Measurements from ENCODE around the gene CREBRF. TPM values are rescaled to one million over a fixed set of nuclear protein-coding genes. Genes with fewer than 3 reads are reported as not detected.
A peak's percentile ranks its signal among the peaks of the same experiment; 100 is the strongest.

The CREBRF gene
- total RNA-seq, 4 donors from 2014 or later: 24.3 to 40.6 (median 32.3) TPM

DNA sequence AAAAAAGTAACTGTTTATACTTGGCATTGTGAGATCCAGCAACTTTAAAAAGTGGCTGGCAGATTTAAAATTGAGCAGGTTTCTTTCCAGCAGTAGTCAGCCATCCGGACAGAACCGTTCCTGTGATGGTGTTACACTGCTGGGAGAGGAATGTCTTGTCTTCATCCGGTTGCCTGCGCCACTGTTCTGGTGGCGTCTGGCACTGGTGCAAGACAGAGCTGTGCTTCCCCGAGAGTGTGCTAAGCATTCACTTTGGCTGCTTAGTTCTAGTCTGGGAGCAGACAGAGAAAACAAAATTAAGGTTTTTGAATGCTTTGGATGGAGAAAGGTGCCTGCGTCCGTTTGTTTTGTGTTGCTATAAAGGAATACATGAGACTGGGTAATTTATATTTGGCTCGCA, 35.5 kb upstream of the CREBRF start:
- Histone ChIP-seq H3K36me3 (peaks cover 0 to 8% (median 2%) of the 10 kb centered on the region in 4 donors), H3K4me3 (no peak overlapping the region), H3K27ac (peak overlapping the region; percentile 28 to 55 (median 32)), H3K27me3 (no peaks in the 10 kb centered on the region), H3K4me1 (peaks cover 0 to 17% (median 15%) of the 10 kb centered on the region in 4 donors), H3K9me3 (no peaks in the 10 kb centered on the region)
- in situ Hi-C loops (cut with MboI; ENCODE audit: low pct_ligation_motif_present in 1 of 4, low pct_unique_long_range_greater_than_20kb in 1 of 4, low sequenced_read_pairs in 3 of 4): no loop called here
- DNase-seq: no peak
- 62 to 64% methylated on average over 4 to 9 of the region's 9 CpGs for WGBS, 2 donors (ENCODE audit: low coverage in 1 of 2)
- intact Hi-C loops (cut with DNase I; ENCODE audit: low total_unique reads): no loop called here
- no peak for TF ChIP-seq POLR2AphosphoS5 (IDR thresholded peaks at IDR 0.05)
- TF ChIP-seq, protein P1, sequence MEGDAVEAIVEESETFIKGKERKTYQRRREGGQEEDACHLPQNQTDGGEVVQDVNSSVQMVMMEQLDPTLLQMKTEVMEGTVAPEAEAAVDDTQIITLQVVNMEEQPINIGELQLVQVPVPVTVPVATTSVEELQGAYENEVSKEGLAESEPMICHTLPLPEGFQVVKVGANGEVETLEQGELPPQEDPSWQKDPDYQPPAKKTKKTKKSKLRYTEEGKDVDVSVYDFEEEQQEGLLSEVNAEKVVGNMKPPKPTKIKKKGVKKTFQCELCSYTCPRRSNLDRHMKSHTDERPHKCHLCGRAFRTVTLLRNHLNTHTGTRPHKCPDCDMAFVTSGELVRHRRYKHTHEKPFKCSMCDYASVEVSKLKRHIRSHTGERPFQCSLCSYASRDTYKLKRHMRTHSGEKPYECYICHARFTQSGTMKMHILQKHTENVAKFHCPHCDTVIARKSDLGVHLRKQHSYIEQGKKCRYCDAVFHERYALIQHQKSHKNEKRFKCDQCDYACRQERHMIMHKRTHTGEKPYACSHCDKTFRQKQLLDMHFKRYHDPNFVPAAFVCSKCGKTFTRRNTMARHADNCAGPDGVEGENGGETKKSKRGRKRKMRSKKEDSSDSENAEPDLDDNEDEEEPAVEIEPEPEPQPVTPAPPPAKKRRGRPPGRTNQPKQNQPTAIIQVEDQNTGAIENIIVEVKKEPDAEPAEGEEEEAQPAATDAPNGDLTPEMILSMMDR (IDR thresholded peaks at IDR 0.05): no peak
- no peak for TF ChIP-seq EP300 (IDR thresholded peaks at IDR 0.05; ENCODE audit: low read depth)
- no peak for TF ChIP-seq POLR2A (IDR thresholded peaks at IDR 0.05)

DNA sequence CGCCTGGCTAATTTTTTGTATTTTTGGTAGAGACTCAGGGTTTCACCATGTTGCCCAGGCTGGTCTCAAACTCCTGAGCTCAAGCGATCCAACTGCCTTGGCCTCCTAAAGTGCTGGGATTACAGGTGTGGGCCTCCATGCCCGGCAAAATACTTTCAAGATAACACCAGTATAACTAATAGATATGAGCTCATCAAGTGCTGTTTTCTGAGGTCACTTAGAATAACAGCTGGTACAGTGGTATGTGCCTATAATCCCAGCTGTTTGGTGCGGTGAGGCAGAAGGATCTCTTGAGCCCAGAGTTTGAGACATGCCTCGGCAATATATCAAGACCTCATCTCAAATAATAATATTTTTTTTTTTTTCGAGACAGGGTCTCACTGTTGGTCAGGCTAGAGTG, 30.5 kb upstream of the CREBRF start:
- in situ Hi-C loops (cut with MboI; ENCODE audit: low pct_ligation_motif_present in 1 of 4, low pct_unique_long_range_greater_than_20kb in 1 of 4, low sequenced_read_pairs in 3 of 4): no loop called here
- DNase-seq: no peak

DNA sequence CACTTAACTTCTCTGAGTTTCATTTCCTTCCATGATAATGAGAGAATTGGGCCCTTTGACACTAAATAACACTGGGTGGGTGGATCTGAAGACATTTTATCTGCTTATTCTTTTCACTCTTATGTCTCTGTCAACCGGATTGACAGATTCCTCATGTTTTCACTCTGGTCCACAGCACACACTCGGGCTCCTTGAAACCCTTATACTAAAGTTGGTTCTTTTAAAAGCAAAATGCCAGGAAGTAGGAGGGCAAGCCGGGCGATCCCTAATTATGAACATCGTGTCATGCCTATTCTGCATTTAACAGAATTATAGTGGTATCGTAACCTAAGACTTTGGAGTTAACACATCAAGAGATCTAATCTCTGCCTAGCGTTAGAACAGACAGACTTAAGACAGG, 28.2 kb upstream of the CREBRF start:
- Histone ChIP-seq H3K27me3 (no peaks in the 10 kb centered on the region), H3K36me3 (no peaks in the 10 kb centered on the region), H3K27ac (no peak overlapping the region), H3K9me3 (no peaks in the 10 kb centered on the region), H3K4me3 (no peak overlapping the region), H3K4me1 (peaks cover 4 to 24% (median 12%) of the 10 kb centered on the region in 4 donors)
- DNase-seq: no peak
- WGBS, 2 donors (ENCODE audit: low coverage in 1 of 2): 75 to 78% methylated on average over 7 of the region's 7 CpGs
- intact Hi-C loops (cut with DNase I; ENCODE audit: low total_unique reads) (no loop called here), in situ Hi-C loops (cut with MboI; ENCODE audit: low pct_ligation_motif_present in 1 of 4, low pct_unique_long_range_greater_than_20kb in 1 of 4, low sequenced_read_pairs in 3 of 4) (no loop called here)
- TF ChIP-seq EP300 (IDR thresholded peaks at IDR 0.05; ENCODE audit: low read depth) (no peak), POLR2A (IDR thresholded peaks at IDR 0.05) (no peak)
- TF ChIP-seq, protein P1 (IDR thresholded peaks at IDR 0.05): no peak

More for the DNA sequence above, 30.5 kb upstream of the CREBRF start:
- no peaks in the 10 kb centered on the region for H3K27me3 ChIP-seq
- H3K36me3 ChIP-seq: peaks cover 0 to 8% (median 2%) of the 10 kb centered on the region in 4 donors
- H3K4me3 ChIP-seq: no peak overlapping the region
- H3K4me1 ChIP-seq: peaks cover 4 to 27% (median 12%) of the 10 kb centered on the region in 4 donors
- no peaks in the 10 kb centered on the region for H3K9me3 ChIP-seq
- WGBS, 2 donors (ENCODE audit: low coverage in 1 of 2): 86 to 88% methylated on average over 5 to 6 of the region's 6 CpGs
- TF ChIP-seq, protein P1 (IDR thresholded peaks at IDR 0.05): no peak
- TF ChIP-seq POLR2AphosphoS5 (IDR thresholded peaks at IDR 0.05): no peak
- no peak for TF ChIP-seq EP300 (IDR thresholded peaks at IDR 0.05; ENCODE audit: low read depth)
- TF ChIP-seq POLR2A (IDR thresholded peaks at IDR 0.05): no peak
- intact Hi-C loops (cut with DNase I; ENCODE audit: low total_unique reads): no loop called here
- no peak overlapping the region for H3K27ac ChIP-seq

DNA sequence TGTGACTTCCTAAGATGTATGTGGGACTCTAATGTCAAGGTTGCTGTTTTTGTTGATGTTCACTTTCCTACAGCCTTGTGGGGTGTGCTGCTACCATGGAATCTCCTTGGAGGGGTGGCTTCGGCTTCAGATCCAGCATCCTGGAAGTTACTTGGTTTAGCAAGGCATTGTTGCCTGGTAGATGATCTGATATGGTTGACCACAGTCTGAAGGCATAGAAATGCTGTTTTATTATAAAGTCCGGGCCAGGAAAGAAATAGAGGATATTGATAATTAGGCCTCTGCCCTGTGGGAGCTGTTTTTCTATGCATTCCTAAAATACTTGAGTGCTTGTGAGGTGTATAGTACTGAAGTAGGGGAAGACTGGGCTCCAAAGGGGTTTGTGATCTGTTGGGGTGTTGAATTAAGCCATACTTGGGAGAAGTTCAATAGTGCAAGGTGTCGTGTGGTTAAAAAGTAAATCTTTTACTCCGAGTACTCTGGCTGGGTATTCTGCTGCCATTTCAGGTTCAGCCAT, 27.3 kb upstream of the CREBRF start:
- Histone ChIP-seq H3K4me1 (peaks cover 4 to 24% (median 12%) of the 10 kb centered on the region in 4 donors), H3K4me3 (no peak overlapping the region), H3K36me3 (no peaks in the 10 kb centered on the region), H3K27ac (peak overlapping the region; percentile 18 to 58 (median 44)), H3K27me3 (no peaks in the 10 kb centered on the region), H3K9me3 (no peaks in the 10 kb centered on the region)
- intact Hi-C loops (cut with DNase I; ENCODE audit: low total_unique reads) (no loop called here), in situ Hi-C loops (cut with MboI; ENCODE audit: low pct_ligation_motif_present in 1 of 4, low pct_unique_long_range_greater_than_20kb in 1 of 4, low sequenced_read_pairs in 3 of 4) (no loop called here)
- 74 to 76% methylated on average over 3 to 4 of the region's 4 CpGs for WGBS, 2 donors (ENCODE audit: low coverage in 1 of 2)
- TF ChIP-seq POLR2AphosphoS5 (IDR thresholded peaks at IDR 0.05) (no peak), EP300 (IDR thresholded peaks at IDR 0.05; ENCODE audit: low read depth) (no peak), POLR2A (IDR thresholded peaks at IDR 0.05) (no peak)
- TF ChIP-seq, protein P1 (IDR thresholded peaks at IDR 0.05): no peak
- DNase-seq: no peak
